IMR-90 (cell line): Measurements from ENCODE around the gene KMT2C. TPM values are rescaled to one million over a fixed set of nuclear protein-coding genes. Genes with fewer than 3 reads are reported as not detected.

Experiments used
- ATAC-seq: fragments of 200-7000 bp; cut with Tn5 transposase; 2 replicates; pipeline ENCODE4 v1.9.1; 2020; ENCODE audit warnings: low read depth, mild to moderate bottlenecking, moderate library complexity
- BruUV-seq: library from RNA; stranded (reverse); fragments of 400-500 nt; replicated peaks from 2 replicates; lab custom pipeline; 2021; lab: Mats Ljungman, UMichigan
- CTCF ChIA-PET: fragments of 300-600 bp; formaldehyde crosslinking; extraction: SDS; loops from one replicate; lab custom pipeline; 2021; ENCODE audit warnings: antibody characterized with exemption; lab: Yijun Ruan, JAX
- POLR2A ChIA-PET: fragments of 300-600 bp; sonication (Branson Sonifier 250); formaldehyde crosslinking; loops from one replicate; lab custom pipeline; 2022; ENCODE audit warnings: antibody characterized with exemption; ENCODE audit not compliant: unreplicated experiment; lab: Charles Lee
- DNase-seq: peaks from one replicate; pipeline ENCODE4 v3.0.0; 2013
- H2AFZ ChIP-seq: replicated peaks from 2 replicates; pipeline ENCODE3; 2013; ENCODE audit warnings: low read length, mild to moderate bottlenecking; ENCODE audit not compliant: poor library complexity
- H2AK5ac ChIP-seq: 2 replicates; pipeline ENCODE4 v1.6.1; 2013; ENCODE audit warnings: low read depth, low read length, inconsistent platforms
- H2AK9ac ChIP-seq: replicated peaks from 2 replicates; pipeline ENCODE3; 2013; ENCODE audit warnings: mild to moderate bottlenecking, low read depth, low read length, moderate library complexity; ENCODE audit not compliant: poor library complexity
- H2BK120ac ChIP-seq: 2 replicates; pipeline ENCODE4 v1.6.1; 2013; ENCODE audit warnings: low read depth, low read length, inconsistent platforms
- H2BK15ac ChIP-seq: 3 replicates; pipeline ENCODE4 v1.6.1; 2013; ENCODE audit warnings: low read depth, low read length, inconsistent platforms
- H2BK20ac ChIP-seq: 2 replicates; pipeline ENCODE4 v1.6.1; 2013; ENCODE audit warnings: low read depth, mild to moderate bottlenecking, inconsistent platforms, low read length, moderate library complexity
- H2BK5ac ChIP-seq: 2 replicates; pipeline ENCODE4 v1.6.1; 2013; ENCODE audit warnings: mild to moderate bottlenecking, low read depth, low read length, inconsistent platforms; ENCODE audit not compliant: poor library complexity, severe bottlenecking
- H3K14ac ChIP-seq: replicated peaks from 2 replicates; pipeline ENCODE4 v1.6.1; 2013; ENCODE audit warnings: low read depth, low read length, inconsistent platforms
- H3K18ac ChIP-seq: 2 replicates; pipeline ENCODE4 v1.6.1; 2013; ENCODE audit warnings: low read depth, low read length, control low read depth
- H3K23ac ChIP-seq: 2 replicates; pipeline ENCODE4 v1.6.1; 2013; ENCODE audit warnings: low read depth, low read length, inconsistent platforms
- H3K27ac ChIP-seq: 2 replicates; pipeline ENCODE4 v1.5.1; 2013; ENCODE audit warnings: mild to moderate bottlenecking, control low read depth, low read length; ENCODE audit not compliant: insufficient read depth
- H3K27me3 ChIP-seq: 2 replicates; pipeline ENCODE4 v1.6.1; 2013; ENCODE audit warnings: low read length; ENCODE audit not compliant: control insufficient read depth, insufficient read depth
- H3K36me3 ChIP-seq: 2 replicates; pipeline ENCODE4 v1.6.1; 2013; ENCODE audit warnings: low read length, mixed read lengths; ENCODE audit not compliant: control insufficient read depth, insufficient read depth
- H3K4ac ChIP-seq: 2 replicates; pipeline ENCODE4 v1.6.1; 2013; ENCODE audit warnings: low read depth, low read length, inconsistent platforms
- H3K4me1 ChIP-seq: 2 replicates; pipeline ENCODE4 v1.6.1; 2013; ENCODE audit warnings: low read length, mixed read lengths; ENCODE audit not compliant: control insufficient read depth, insufficient read depth
- H3K4me2 ChIP-seq: 2 replicates; pipeline ENCODE4 v1.6.1; 2013; ENCODE audit warnings: low read depth, mild to moderate bottlenecking, control low read depth, low read length, moderate library complexity
- H3K4me3 ChIP-seq: 2 replicates; pipeline ENCODE4 v1.5.1; 2013; ENCODE audit warnings: low read depth, mild to moderate bottlenecking, control low read depth, low read length, moderate library complexity; ENCODE audit not compliant: insufficient read depth
- H3K56ac ChIP-seq: 2 replicates; pipeline ENCODE4 v1.6.1; 2013; ENCODE audit warnings: low read length, inconsistent platforms; ENCODE audit not compliant: insufficient read depth; ENCODE audit errors: extremely low read depth
- H3K79me1 ChIP-seq, 2 experiments: 2 replicates each; pipeline ENCODE4 v1.6.1; 2013; ENCODE audit warnings: low read length in 2 of 2, inconsistent platforms in 1 of 2, low read depth in 1 of 2
- H3K9ac ChIP-seq: 2 replicates; pipeline ENCODE4 v1.6.1; 2013; ENCODE audit warnings: low read depth, low read length, control low read depth
- H3K9me1 ChIP-seq: 2 replicates; pipeline ENCODE4 v1.6.1; 2013; ENCODE audit warnings: low read length, inconsistent platforms; ENCODE audit not compliant: insufficient read depth
- H3K9me3 ChIP-seq: 2 replicates; pipeline ENCODE4 v1.6.1; 2013; ENCODE audit warnings: low read length; ENCODE audit not compliant: control insufficient read depth, insufficient read depth
- H4K20me1 ChIP-seq: 2 replicates; pipeline ENCODE4 v1.6.1; 2013; ENCODE audit warnings: low read length, inconsistent platforms; ENCODE audit not compliant: insufficient read depth
- H4K5ac ChIP-seq: 2 replicates; pipeline ENCODE4 v1.6.1; 2013; ENCODE audit warnings: mild to moderate bottlenecking, low read depth, low read length, control low read depth
- H4K8ac ChIP-seq, 2 experiments: 2 replicates each; pipeline ENCODE4 v1.6.1; 2013; ENCODE audit warnings: low read depth in 2 of 2, low read length in 2 of 2, control low read depth in 1 of 2, inconsistent platforms in 1 of 2
- H4K91ac ChIP-seq: 2 replicates; pipeline ENCODE4 v1.6.1; 2013; ENCODE audit warnings: low read depth, low read length, inconsistent platforms; ENCODE audit not compliant: insufficient read depth
- BHLHE40 ChIP-seq: fragments of 150-350 bp; IDR thresholded peaks from 2 replicates; pipeline ENCODE4 v1.6.1; 2016; ENCODE audit warnings: mild to moderate bottlenecking, low read depth, low read length
- CEBPB ChIP-seq: IDR thresholded peaks from 2 replicates; pipeline ENCODE4 v1.6.1; 2012; ENCODE audit warnings: low read depth, low read length, improper control_type of control experiment
- CHD1 ChIP-seq: IDR thresholded peaks from 2 replicates; pipeline ENCODE4 v1.6.1; 2012; ENCODE audit warnings: low read depth, low read length, improper control_type of control experiment
- FOS ChIP-seq: fragments of 150-350 bp; IDR thresholded peaks from 2 replicates; pipeline ENCODE4 v1.6.1; 2016; ENCODE audit warnings: low read depth, low read length
- MXI1 ChIP-seq: IDR thresholded peaks from 2 replicates; pipeline ENCODE4 v1.6.1; 2012; ENCODE audit warnings: low read depth, mild to moderate bottlenecking, low read length, moderate library complexity, borderline replicate concordance
- POLR2A ChIP-seq: IDR thresholded peaks from 2 replicates; pipeline ENCODE4 v1.6.1; 2012; ENCODE audit warnings: mild to moderate bottlenecking, low read depth, low read length
- RAD21 ChIP-seq: IDR thresholded peaks from 2 replicates; pipeline ENCODE4 v1.6.1; 2012; ENCODE audit warnings: low read length, improper control_type of control experiment
- RCOR1 ChIP-seq: IDR thresholded peaks from 2 replicates; pipeline ENCODE4 v1.6.1; 2012; ENCODE audit warnings: mild to moderate bottlenecking, low read length, improper control_type of control experiment; ENCODE audit not compliant: insufficient replicate concordance
- RFX5 ChIP-seq: IDR thresholded peaks from 2 replicates; pipeline ENCODE4 v1.8.0; 2012; ENCODE audit warnings: low read depth, mild to moderate bottlenecking, low read length, moderate library complexity
- SMC3 ChIP-seq: fragments of 150-350 bp; IDR thresholded peaks from 2 replicates; pipeline ENCODE4 v1.6.1; 2016; ENCODE audit warnings: low read depth, mild to moderate bottlenecking, antibody characterized with exemption, low read length, moderate library complexity
- USF2 ChIP-seq: fragments of 150-350 bp; IDR thresholded peaks from 2 replicates; pipeline ENCODE4 v1.6.1; 2017; ENCODE audit warnings: mild to moderate bottlenecking, antibody characterized with exemption, low read length, low read depth
- dilution Hi-C: fragments of 300-500 bp; cut with HindIII; formaldehyde crosslinking; loops from one replicate; pipeline ENCODE4 v1.14.3; 2018; ENCODE audit warnings: low sequenced_read_pairs; ENCODE audit not compliant: unreplicated experiment
- in situ Hi-C: fragments of 300-500 bp; cut with MboI; formaldehyde crosslinking; loops from 3 replicates; pipeline ENCODE4 v1.14.3; 2019; ENCODE audit warnings: low sequenced_read_pairs, inconsistent platforms, mixed read lengths
- intact Hi-C: fragments of 100-400 bp; cut with micrococcal nuclease; formaldehyde crosslinking; loops from 2 replicates; pipeline ENCODE4 v1.10.0; 2022
- polyA plus RNA-seq, 3 experiments: library from polyadenylated mRNA; depleted of rRNA; stranded (reverse); fragments of >200 nt; gene quantifications; 2 replicates each; pipeline ENCODE4 v1.2.3, GENCODE V29; 2012; ENCODE audit warnings: low replicate concordance in 1 of 3
- total RNA-seq: library from RNA; depleted of rRNA; stranded (reverse); fragments of >200 nt; gene quantifications from 2 replicates; pipeline ENCODE4 v1.2.3, GENCODE V29; 2012
- TF ChIP-seq, protein P1 (sequence below): conservative IDR thresholded peaks from 2 replicates; pipeline ENCODE4 v1.5.1; 2012; ENCODE audit warnings: mild to moderate bottlenecking, low read depth, low read length, improper control_type of control experiment
- TF ChIP-seq, protein P2 (sequence below): fragments of 150-350 bp; IDR thresholded peaks from 2 replicates; pipeline ENCODE4 v1.6.1; 2016; ENCODE audit warnings: low read depth, mild to moderate bottlenecking, low read length, moderate library complexity, borderline replicate concordance

KMT2C gene
- total and polyA plus RNA-seq, 2 of the 4 experiments (the other 2 are of a cell fraction), result 8.0 to 23.3 TPM

DNA sequence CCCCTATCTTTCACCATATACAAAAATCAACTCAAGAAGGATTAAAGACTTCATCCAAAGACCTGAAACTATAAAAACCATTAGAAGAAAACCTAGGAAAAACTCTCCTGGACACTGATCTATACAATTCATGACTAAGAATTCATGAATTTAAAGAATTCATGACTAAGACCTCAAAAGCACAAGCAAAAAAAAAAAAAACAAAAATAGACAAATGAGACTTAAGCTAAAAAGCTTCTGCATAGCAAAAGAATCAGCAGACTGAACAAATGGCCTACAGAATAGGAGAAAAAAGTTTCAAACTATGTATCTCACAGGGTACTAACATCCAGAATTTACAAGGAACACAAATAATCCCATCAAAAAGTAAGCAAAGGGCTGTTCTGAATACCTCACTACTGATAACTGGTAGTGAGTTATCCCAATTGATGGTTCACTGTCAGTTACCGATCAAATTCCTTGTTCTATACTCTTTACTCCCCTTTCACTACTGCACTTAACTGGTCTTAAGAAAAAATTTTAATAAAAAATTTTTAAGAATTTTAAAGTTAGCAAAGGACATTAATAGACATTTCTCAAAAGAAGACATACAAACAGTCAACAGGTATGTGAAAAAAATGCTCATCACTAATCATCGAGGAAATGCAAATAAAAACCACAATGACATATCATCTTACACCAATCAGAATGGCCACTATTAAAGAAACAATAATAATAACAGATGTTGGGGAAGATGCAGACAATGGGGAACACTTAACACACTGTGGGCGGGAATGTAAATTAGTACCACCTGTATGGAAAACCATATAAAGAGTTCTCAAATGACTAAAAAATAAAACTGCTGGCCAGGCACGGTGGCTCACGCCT is 33.2 kb downstream of the KMT2C start (continued):
- TF ChIP-seq, protein P1, sequence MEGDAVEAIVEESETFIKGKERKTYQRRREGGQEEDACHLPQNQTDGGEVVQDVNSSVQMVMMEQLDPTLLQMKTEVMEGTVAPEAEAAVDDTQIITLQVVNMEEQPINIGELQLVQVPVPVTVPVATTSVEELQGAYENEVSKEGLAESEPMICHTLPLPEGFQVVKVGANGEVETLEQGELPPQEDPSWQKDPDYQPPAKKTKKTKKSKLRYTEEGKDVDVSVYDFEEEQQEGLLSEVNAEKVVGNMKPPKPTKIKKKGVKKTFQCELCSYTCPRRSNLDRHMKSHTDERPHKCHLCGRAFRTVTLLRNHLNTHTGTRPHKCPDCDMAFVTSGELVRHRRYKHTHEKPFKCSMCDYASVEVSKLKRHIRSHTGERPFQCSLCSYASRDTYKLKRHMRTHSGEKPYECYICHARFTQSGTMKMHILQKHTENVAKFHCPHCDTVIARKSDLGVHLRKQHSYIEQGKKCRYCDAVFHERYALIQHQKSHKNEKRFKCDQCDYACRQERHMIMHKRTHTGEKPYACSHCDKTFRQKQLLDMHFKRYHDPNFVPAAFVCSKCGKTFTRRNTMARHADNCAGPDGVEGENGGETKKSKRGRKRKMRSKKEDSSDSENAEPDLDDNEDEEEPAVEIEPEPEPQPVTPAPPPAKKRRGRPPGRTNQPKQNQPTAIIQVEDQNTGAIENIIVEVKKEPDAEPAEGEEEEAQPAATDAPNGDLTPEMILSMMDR, result no peak
- TF ChIP-seq RAD21, result no peak
- no peak for TF ChIP-seq POLR2A

- ATAC-seq, result no peak
- Histone ChIP-seq H4K5ac (no peak overlapping the region), H3K23ac (no peak overlapping the region), H4K91ac (no peak overlapping the region), H3K36me3 (no peaks in the 10 kb centered on the region), H2BK15ac (no peak overlapping the region), H4K8ac (no peak overlapping the region), H3K79me1 (peaks cover 8 to 44% of the 10 kb centered on the region in 2 experiments), H3K56ac (no peak overlapping the region), H3K4ac (no peak overlapping the region), H4K20me1 (peaks cover 48% of the 10 kb centered on the region), H3K9me3 (peaks cover 4% of the 10 kb centered on the region; the same call in 1 of the 2 replicates), H2AFZ (no peak overlapping the region), H2BK20ac (no peak overlapping the region), H2BK5ac (no peak overlapping the region), H2BK120ac (no peak overlapping the region), H3K18ac (no peak overlapping the region), H3K14ac (no peak overlapping the region), H2AK9ac (no peak overlapping the region), H3K27me3 (no peaks in the 10 kb centered on the region), H3K4me1 (no peaks in the 10 kb centered on the region), H3K27ac (no peak overlapping the region), H2AK5ac (no peak overlapping the region), H3K4me3 (no peak overlapping the region), H3K9ac (no peak overlapping the region), H3K4me2 (no peak overlapping the region), H3K9me1 (no peaks in the 10 kb centered on the region)
- ChIA-PET POLR2A (no interaction called here), CTCF (interaction anchor here (0.5 to 0.6 kb wide), 2 partner anchors 15 to 27 kb away, joined by 3 read pairs; no protein-coding TSS in a partner anchor)
- BruUV-seq, result no TSS peak
- in situ Hi-C loops (no loop called here), dilution Hi-C loops (no loop called here), intact Hi-C loops (no loop called here)
- no peak for DNase-seq
- no peak for TF ChIP-seq BHLHE40
- TF ChIP-seq, protein P2, sequence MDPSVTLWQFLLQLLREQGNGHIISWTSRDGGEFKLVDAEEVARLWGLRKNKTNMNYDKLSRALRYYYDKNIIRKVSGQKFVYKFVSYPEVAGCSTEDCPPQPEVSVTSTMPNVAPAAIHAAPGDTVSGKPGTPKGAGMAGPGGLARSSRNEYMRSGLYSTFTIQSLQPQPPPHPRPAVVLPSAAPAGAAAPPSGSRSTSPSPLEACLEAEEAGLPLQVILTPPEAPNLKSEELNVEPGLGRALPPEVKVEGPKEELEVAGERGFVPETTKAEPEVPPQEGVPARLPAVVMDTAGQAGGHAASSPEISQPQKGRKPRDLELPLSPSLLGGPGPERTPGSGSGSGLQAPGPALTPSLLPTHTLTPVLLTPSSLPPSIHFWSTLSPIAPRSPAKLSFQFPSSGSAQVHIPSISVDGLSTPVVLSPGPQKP, result no peak
- TF ChIP-seq FOS, result no peak
- no peak for TF ChIP-seq RAD21
- no peak for TF ChIP-seq USF2
- no peak for TF ChIP-seq CEBPB
- no peak for TF ChIP-seq CHD1
- no peak for TF ChIP-seq SMC3
- no peak for TF ChIP-seq RFX5
- no peak for TF ChIP-seq MXI1
- TF ChIP-seq RCOR1, result no peak
Measured at GRCh38 chr7:152399344-152399743, 36.5 kb downstream of the KMT2C start.
